Measurements from ENCODE around the gene DDX23. TPM values are rescaled to one million over a fixed set of nuclear protein-coding genes. Genes with fewer than 3 reads are reported as not detected.

DDX23 gene
- polyA plus RNA-seq, 5 donors = 99.6 to 120 (median 103) TPM

Other genes with a start within 250 kb of the DDX23 start
- 10 to 100 TPM; 49.4 to 63.3 (median 55.1) TPM for gene KANSL2, start 169.9 kb downstream of the DDX23 start, polyA plus RNA-seq (ENCODE audit: insufficient read depth in 1 of 5, insufficient read length in 5 of 5, low replicate concordance in 1 of 5)
- gene CCNT1, start 135.5 kb downstream of the DDX23 start, polyA plus RNA-seq (ENCODE audit: insufficient read depth in 1 of 5, insufficient read length in 5 of 5, low replicate concordance in 1 of 5) = 10 to 100 TPM; 24.0 to 35.7 (median 30.6) TPM
- 10 to 100 TPM; 49.1 to 74.3 (median 56.9) TPM for gene ADCY6, start 63.1 kb downstream of the DDX23 start, polyA plus RNA-seq (ENCODE audit: insufficient read depth in 1 of 5, insufficient read length in 5 of 5, low replicate concordance in 1 of 5)
- gene CACNB3, start 33.7 kb downstream of the DDX23 start, polyA plus RNA-seq (ENCODE audit: insufficient read depth in 1 of 5, insufficient read length in 5 of 5, low replicate concordance in 1 of 5) = 10 to 100 TPM; 27.1 to 37.2 (median 34.4) TPM
- gene RND1, start 13.7 kb upstream of the DDX23 start, polyA plus RNA-seq (ENCODE audit: insufficient read depth in 1 of 5, insufficient read length in 5 of 5, low replicate concordance in 1 of 5) = 1 to 10 TPM; 1.6 to 2.5 (median 1.9) TPM
- 10 to 100 TPM; 16.0 to 26.9 (median 21.8) TPM for gene FKBP11, start 73.3 kb upstream of the DDX23 start, polyA plus RNA-seq (ENCODE audit: insufficient read depth in 1 of 5, insufficient read length in 5 of 5, low replicate concordance in 1 of 5)
- gene ARF3, start 105.3 kb upstream of the DDX23 start, polyA plus RNA-seq (ENCODE audit: insufficient read depth in 1 of 5, insufficient read length in 5 of 5, low replicate concordance in 1 of 5) = 100 to 1,000 TPM in 3 of 5 donors, 10 to 100 TPM in 2; 91.5 to 109 (median 103) TPM
- under 1 TPM in 2 of 5 donors, not detected in 3; 0.15 to 0.25 TPM for gene WNT10B, start 119.6 kb upstream of the DDX23 start, polyA plus RNA-seq (ENCODE audit: insufficient read depth in 1 of 5, insufficient read length in 5 of 5, low replicate concordance in 1 of 5)
- not detected for gene WNT1, start 126.2 kb upstream of the DDX23 start, polyA plus RNA-seq (ENCODE audit: insufficient read depth in 1 of 5, insufficient read length in 5 of 5, low replicate concordance in 1 of 5)
- gene DDN, start 147.2 kb upstream of the DDX23 start, polyA plus RNA-seq (ENCODE audit: insufficient read depth in 1 of 5, insufficient read length in 5 of 5, low replicate concordance in 1 of 5) = under 1 TPM; 0.05 to 0.56 (median 0.10) TPM
- gene PRKAG1, start 166.6 kb upstream of the DDX23 start, polyA plus RNA-seq (ENCODE audit: insufficient read depth in 1 of 5, insufficient read length in 5 of 5, low replicate concordance in 1 of 5) = 10 to 100 TPM; 64.9 to 82.7 (median 75.6) TPM
- gene KMT2D, start 208.6 kb upstream of the DDX23 start, polyA plus RNA-seq (ENCODE audit: insufficient read depth in 1 of 5, insufficient read length in 5 of 5, low replicate concordance in 1 of 5) = 10 to 100 TPM; 47.8 to 69.3 (median 51.7) TPM
- 1 to 10 TPM; 2.1 to 3.5 (median 2.5) TPM for gene RHEBL1, start 217.8 kb upstream of the DDX23 start, polyA plus RNA-seq (ENCODE audit: insufficient read depth in 1 of 5, insufficient read length in 5 of 5, low replicate concordance in 1 of 5)
- gene DHH, start 242.6 kb upstream of the DDX23 start, polyA plus RNA-seq (ENCODE audit: insufficient read depth in 1 of 5, insufficient read length in 5 of 5, low replicate concordance in 1 of 5) = 1 to 10 TPM in 1 of 5 donors, under 1 TPM in 4; 0.51 to 1.2 (median 0.60) TPM

Measured in right lung (tissue), 5 donors.